HFFc6 (cell line): ENCODE measurements around the gene NPAS3. TPM values are rescaled to one million over a fixed set of nuclear protein-coding genes. Genes with fewer than 3 reads are reported as not detected.

Experiments used
- DNase-seq: peaks from one replicate; pipeline ENCODE4 v3.0.0-alpha.2; 2018
- H3K27ac Mint-ChIP-seq: 2 replicates; pipeline ENCODE4 v1.8.0; 2020; ENCODE audit warnings: mild to moderate bottlenecking, mixed read lengths
- H3K27me3 Mint-ChIP-seq: 2 replicates; pipeline ENCODE4 v1.8.0; 2021; ENCODE audit warnings: mild to moderate bottlenecking, moderate library complexity, mixed read lengths; ENCODE audit not compliant: insufficient read depth
- H3K36me3 Mint-ChIP-seq: 2 replicates; pipeline ENCODE4 v1.8.0; 2021; ENCODE audit warnings: low read depth, mixed read lengths
- H3K4me1 Mint-ChIP-seq: 2 replicates; pipeline ENCODE4 v1.8.0; 2020; ENCODE audit warnings: low read depth, mixed read lengths
- H3K4me3 Mint-ChIP-seq: 2 replicates; pipeline ENCODE4 v1.8.0; 2020; ENCODE audit warnings: mild to moderate bottlenecking, moderate library complexity, mixed read lengths
- H3K9me3 Mint-ChIP-seq: 2 replicates; pipeline ENCODE4 v1.8.0; 2020; ENCODE audit warnings: mild to moderate bottlenecking, mixed read lengths
- total RNA-seq, 6 experiments: library from RNA; stranded (reverse); fragmentation: NEBNext Ultra II Directional; extraction: Animal tissue kit (Norgen Biotek cat#: 25700); gene quantifications; 2 replicates in 1 of 6; 3 replicates in 5 of 6; pipeline ENCODE4 v1.2.3, GENCODE V29; 2021
- TF ChIP-seq, protein P1 (sequence below): fragments of 200-600 bp; sonication (generic); IDR thresholded peaks from 2 replicates; pipeline ENCODE4 v1.5.0; 2021; ENCODE audit warnings: antibody characterized with exemption, mild to moderate bottlenecking

The NPAS3 gene
- total RNA-seq, 6 experiments from 2014 or later, result not detected

DNA sequence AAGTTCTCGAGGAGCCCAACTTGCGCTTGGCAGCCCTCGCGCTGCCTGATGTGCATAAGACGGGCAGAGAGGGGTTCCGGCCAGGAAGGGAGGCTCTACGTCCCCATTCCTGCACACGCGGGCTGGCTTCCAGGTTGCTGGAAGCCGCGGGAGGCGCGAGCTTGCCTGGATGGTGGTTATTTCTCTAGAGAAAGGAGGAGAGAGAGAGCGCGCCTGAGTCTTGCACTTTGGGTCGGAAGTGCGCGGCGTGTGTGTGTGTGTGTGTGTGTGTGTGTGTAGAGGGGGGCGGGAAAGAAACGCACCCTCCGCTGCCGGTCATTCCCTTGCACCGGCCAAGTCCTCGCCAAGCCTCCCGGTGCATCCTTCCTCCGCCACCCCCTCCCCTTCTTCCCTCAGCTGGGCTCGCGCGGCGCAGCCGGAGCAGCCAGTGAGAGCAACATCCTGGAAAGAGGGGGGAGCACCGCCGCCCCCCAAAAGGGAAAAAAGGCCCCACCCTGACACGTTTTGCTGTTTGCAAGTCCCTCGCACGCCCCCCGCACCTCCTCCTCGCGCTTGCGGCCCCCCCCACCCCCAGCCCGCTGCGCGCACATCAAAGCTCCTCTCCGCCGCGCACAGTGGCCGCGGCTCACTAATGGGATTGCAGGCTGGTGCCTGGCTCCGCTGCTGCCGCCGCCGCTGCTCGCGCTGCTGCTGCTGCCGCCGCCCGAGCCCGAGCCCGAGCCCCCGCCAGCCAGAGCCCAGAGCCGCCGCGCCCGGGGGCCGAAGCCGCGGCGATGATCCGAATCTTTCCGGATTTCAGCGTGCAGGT, 4.4 kb upstream of the NPAS3 start:
- TF ChIP-seq, protein P1, sequence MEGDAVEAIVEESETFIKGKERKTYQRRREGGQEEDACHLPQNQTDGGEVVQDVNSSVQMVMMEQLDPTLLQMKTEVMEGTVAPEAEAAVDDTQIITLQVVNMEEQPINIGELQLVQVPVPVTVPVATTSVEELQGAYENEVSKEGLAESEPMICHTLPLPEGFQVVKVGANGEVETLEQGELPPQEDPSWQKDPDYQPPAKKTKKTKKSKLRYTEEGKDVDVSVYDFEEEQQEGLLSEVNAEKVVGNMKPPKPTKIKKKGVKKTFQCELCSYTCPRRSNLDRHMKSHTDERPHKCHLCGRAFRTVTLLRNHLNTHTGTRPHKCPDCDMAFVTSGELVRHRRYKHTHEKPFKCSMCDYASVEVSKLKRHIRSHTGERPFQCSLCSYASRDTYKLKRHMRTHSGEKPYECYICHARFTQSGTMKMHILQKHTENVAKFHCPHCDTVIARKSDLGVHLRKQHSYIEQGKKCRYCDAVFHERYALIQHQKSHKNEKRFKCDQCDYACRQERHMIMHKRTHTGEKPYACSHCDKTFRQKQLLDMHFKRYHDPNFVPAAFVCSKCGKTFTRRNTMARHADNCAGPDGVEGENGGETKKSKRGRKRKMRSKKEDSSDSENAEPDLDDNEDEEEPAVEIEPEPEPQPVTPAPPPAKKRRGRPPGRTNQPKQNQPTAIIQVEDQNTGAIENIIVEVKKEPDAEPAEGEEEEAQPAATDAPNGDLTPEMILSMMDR, result no peak
- DNase-seq, result no peak
- Mint-ChIP-seq H3K4me3 (peak overlapping the region; percentile 78), H3K27me3 (peaks cover 54% of the 10 kb centered on the region), H3K27ac (no peak overlapping the region), H3K36me3 (no peaks in the 10 kb centered on the region), H3K4me1 (peaks cover 18% of the 10 kb centered on the region), H3K9me3 (no peaks in the 10 kb centered on the region)

DNA sequence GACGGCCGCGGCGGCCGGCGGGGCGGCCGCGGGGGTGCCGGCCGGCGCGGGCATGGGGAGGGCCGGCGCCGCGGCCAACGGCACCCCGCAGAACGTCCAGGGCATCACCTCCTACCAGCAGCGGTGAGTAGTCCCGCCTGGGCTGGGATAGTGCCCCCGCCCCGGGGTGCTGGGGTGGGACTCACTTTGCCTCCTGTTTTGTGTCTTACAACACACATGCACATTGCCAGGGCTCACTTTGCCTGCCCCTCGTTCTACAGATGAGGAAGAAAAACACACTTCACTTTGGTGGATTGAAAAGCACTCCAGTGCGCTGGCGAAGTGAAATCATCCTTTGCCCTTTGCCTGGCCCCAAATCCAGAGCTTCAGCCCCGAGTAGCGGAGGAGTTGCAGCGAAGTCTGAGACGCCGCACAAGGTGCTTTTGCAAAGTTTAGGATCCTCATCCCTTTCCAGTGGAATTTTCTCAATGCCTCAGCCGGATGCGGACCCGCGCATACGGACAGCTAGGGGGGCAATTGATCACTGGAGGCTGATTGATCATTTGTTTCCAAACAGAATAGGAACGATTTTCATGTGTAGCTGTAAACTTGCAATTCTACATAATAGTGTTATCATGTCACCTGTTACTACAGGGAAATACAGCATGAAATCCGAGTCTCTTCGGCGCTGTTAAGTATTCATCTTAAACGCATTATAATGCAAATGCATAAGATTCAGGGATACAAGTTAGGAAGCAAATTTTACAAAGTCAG, 3.6 kb upstream of the NPAS3 start:
- H3K27me3 Mint-ChIP-seq, result peaks cover 55% of the 10 kb centered on the region
- no peak for DNase-seq
- no peak overlapping the region for H3K27ac Mint-ChIP-seq
- no peaks in the 10 kb centered on the region for H3K36me3 Mint-ChIP-seq
- TF ChIP-seq, protein P1, result no peak
- no peaks in the 10 kb centered on the region for H3K9me3 Mint-ChIP-seq
- peak overlapping the region; percentile 66; the same call in 1 of the 2 replicates for H3K4me3 Mint-ChIP-seq
- peaks cover 23% of the 10 kb centered on the region for H3K4me1 Mint-ChIP-seq

DNA sequence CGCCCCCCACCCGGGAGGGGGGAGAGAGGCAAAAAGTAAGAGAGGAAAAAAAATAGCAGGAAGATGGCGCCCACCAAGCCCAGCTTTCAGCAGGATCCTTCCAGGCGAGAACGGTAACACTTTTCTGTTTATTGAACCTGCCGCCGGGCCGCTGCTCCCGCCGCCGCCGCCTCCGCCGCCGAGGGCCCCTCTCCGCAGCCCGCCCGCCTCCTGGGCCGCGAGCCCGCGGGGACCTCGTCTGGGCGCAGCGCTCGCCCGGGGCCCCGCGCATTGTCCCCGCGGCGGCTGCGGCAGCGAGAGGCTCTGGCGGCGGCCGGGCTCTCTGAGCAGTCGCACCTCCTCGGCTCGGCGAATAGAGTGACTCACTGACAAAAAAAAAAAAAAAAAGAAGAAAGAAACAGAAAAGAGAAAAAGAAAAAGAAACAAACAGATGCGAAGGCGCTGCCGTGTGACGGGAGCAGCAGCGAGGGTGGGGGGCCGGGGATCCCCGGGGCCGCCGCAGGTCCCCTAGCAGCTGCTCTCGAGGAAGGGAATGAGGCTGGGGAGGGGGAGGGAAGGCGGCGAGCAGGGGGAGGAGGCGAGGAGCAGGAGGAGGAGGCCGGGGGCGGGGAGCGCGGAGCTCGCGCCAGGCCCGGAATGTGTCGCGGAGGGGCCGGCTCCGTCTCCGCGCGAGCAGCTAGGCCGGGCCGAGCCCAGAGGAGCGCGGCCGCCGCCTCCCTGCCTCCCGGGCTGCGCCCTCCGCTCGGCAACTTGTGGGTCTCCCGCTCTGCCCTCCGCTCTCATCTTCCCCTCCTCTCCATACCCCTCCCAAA, 781 bp downstream of the NPAS3 start:
- Mint-ChIP-seq H3K36me3 (no peaks in the 10 kb centered on the region), H3K27ac (peak overlapping the region; percentile 30; the same call in 1 of the 2 replicates), H3K4me3 (peak overlapping the region; percentile 88), H3K9me3 (no peaks in the 10 kb centered on the region), H3K27me3 (peaks cover 44% of the 10 kb centered on the region), H3K4me1 (peaks cover 11% of the 10 kb centered on the region; the same call in 1 of the 2 replicates)
- DNase-seq, result no peak
- TF ChIP-seq, protein P1, result no peak

DNA sequence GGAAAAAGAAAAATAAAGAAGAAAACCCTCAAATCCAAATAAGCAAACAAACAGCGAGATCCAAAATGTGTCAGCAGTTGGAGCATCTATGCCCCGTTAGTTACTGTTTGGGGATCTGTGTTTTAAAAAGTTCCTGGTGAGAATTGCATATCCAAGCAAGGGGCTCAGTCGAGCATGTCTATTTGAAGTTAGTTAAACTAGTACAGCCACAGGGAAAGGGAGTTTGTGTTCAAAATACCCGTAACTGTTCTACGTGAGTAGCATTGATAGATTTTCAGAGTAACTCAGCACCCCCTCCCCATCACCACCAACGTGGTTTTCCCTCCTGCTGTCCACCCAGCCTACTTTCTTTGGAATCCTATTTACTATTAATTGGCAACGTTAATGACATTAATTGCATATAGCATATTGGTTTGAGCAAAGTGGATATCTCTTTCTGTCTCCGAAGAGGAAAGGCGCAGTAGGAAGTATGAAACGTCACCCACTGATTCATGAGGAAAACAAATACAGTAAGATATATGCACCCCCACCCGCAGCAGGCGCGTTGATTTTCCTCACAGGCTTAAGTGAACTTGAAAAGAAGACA, 1.5 kb downstream of the NPAS3 start:
- TF ChIP-seq, protein P1, result no peak
- Mint-ChIP-seq H3K27me3 (peaks cover 40% of the 10 kb centered on the region), H3K9me3 (no peaks in the 10 kb centered on the region), H3K27ac (0 out of 2 replicates have a peak overlapping the region, but pooled peaks have one; percentile 24), H3K4me3 (peak overlapping the region; percentile 88), H3K4me1 (peaks cover 11% of the 10 kb centered on the region; the same call in 1 of the 2 replicates), H3K36me3 (no peaks in the 10 kb centered on the region)
- DNase-seq, result no peak
